Liver (tissue), 9 donors: ENCODE measurements around the gene GCLC. TPM values are rescaled to one million over a fixed set of nuclear protein-coding genes. Genes with fewer than 3 reads are reported as not detected.

Experiments
- DNase-seq: peaks from one replicate; pipeline ENCODE4 v3.0.0-alpha.2; 2017; ENCODE audit warnings: low spot score
- H3K27ac ChIP-seq, 2 donors: one replicate each; pipeline ENCODE4 v1.7.0; 2013; ENCODE audit warnings: inconsistent platforms in 2 of 2, low read length in 2 of 2, control low read depth in 1 of 2, low read depth in 1 of 2, mild to moderate bottlenecking in 1 of 2
- H3K27me3 ChIP-seq, 4 donors: one replicate each; pipeline versions ENCODE4 v1.6.1 to v1.7.0; 2013; ENCODE audit warnings: low read length in 3 of 4, inconsistent platforms in 1 of 4, mild to moderate bottlenecking in 1 of 4, moderate library complexity in 1 of 4; ENCODE audit not compliant: control insufficient read depth in 4 of 4, insufficient read depth in 4 of 4
- H3K36me3 ChIP-seq, 4 donors: one replicate each; pipeline versions ENCODE4 v1.6.1 to v1.7.0; 2013; ENCODE audit warnings: low read length in 3 of 4, mild to moderate bottlenecking in 3 of 4, low read depth in 1 of 4, moderate library complexity in 1 of 4; ENCODE audit not compliant: control insufficient read depth in 4 of 4, insufficient read depth in 3 of 4
- H3K4me1 ChIP-seq, 4 donors: one replicate each; pipeline versions ENCODE4 v1.6.1 to v1.7.0; 2013; ENCODE audit warnings: low read length in 3 of 4, mild to moderate bottlenecking in 3 of 4, moderate library complexity in 1 of 4; ENCODE audit not compliant: control insufficient read depth in 4 of 4, insufficient read depth in 4 of 4
- H3K4me3 ChIP-seq, 3 donors: one replicate each; pipeline versions ENCODE4 v1.6.1 to v1.7.0; 2013; ENCODE audit warnings: low read length in 3 of 3, control low read depth in 1 of 3, low read depth in 1 of 3, mild to moderate bottlenecking in 1 of 3
- H3K9ac ChIP-seq, 2 donors: one replicate each; pipeline ENCODE4 v1.7.0; 2013; ENCODE audit warnings: low read length in 2 of 2, mild to moderate bottlenecking in 2 of 2, moderate library complexity in 2 of 2, control low read depth in 1 of 2, low read depth in 1 of 2
- H3K9me3 ChIP-seq, 4 donors: one replicate each; pipeline versions ENCODE4 v1.6.1 to v1.7.0; 2013; ENCODE audit warnings: low read length in 3 of 4; ENCODE audit not compliant: control insufficient read depth in 4 of 4
- EGR1 ChIP-seq, 2 donors: IDR thresholded peaks; 2 replicates each; pipeline ENCODE4 v1.6.1; 2016 to 2018; ENCODE audit warnings: antibody characterized with exemption in 2 of 2, low read depth in 2 of 2
- FOXA1 ChIP-seq: IDR thresholded peaks from 2 replicates; pipeline ENCODE4 v1.6.1; 2016; ENCODE audit warnings: antibody characterized with exemption
- GABPA ChIP-seq, 2 donors: IDR thresholded peaks in 1 of 2; conservative IDR thresholded peaks in 1 of 2; 2 replicates each; pipeline ENCODE4 v1.6.1; 2016; ENCODE audit warnings: antibody characterized with exemption in 2 of 2, mild to moderate bottlenecking in 1 of 2, moderate library complexity in 1 of 2
- HNF4A ChIP-seq, 2 donors: conservative IDR thresholded peaks; 2 replicates each; pipeline ENCODE4 v1.6.1; 2016; ENCODE audit warnings: antibody characterized with exemption in 2 of 2, mild to moderate bottlenecking in 2 of 2
- HNF4G ChIP-seq: IDR thresholded peaks from 2 replicates; pipeline ENCODE4 v1.6.1; 2016; ENCODE audit warnings: antibody characterized with exemption
- JUND ChIP-seq, 2 donors: IDR thresholded peaks; 2 replicates each; pipeline ENCODE4 v1.6.1; 2016; ENCODE audit warnings: antibody characterized with exemption in 2 of 2
- NR2F2 ChIP-seq: IDR thresholded peaks from 2 replicates; pipeline ENCODE4 v1.6.1; 2016; ENCODE audit warnings: antibody characterized with exemption
- RAD21 ChIP-seq, 2 donors: IDR thresholded peaks; 2 replicates each; pipeline ENCODE4 v1.6.1; 2016; ENCODE audit warnings: antibody characterized with exemption in 2 of 2, mild to moderate bottlenecking in 2 of 2
- RXRA ChIP-seq, 2 donors: IDR thresholded peaks; 2 replicates each; pipeline ENCODE4 v1.6.1; 2017 to 2018; ENCODE audit warnings: antibody characterized with exemption in 2 of 2, mild to moderate bottlenecking in 1 of 2
- SP1 ChIP-seq: IDR thresholded peaks from 2 replicates; pipeline ENCODE4 v1.6.1; 2018; ENCODE audit warnings: antibody characterized with exemption, mild to moderate bottlenecking
- TAF1 ChIP-seq: conservative IDR thresholded peaks from 2 replicates; pipeline ENCODE4 v1.6.1; 2016; ENCODE audit warnings: antibody characterized with exemption, mild to moderate bottlenecking
- YY1 ChIP-seq: IDR thresholded peaks from 2 replicates; pipeline ENCODE4 v1.6.1; 2016; ENCODE audit warnings: antibody characterized with exemption, mild to moderate bottlenecking
- WGBS: extraction: QIAGEN DNeasy Blood & Tissue Kit; methylation state at CpG from one replicate; pipeline ENCODE4 v1.1.7; 2013; 5-methylcytosine and 5-hydroxymethylcytosine counted together
- polyA plus RNA-seq, 2 donors: library from polyadenylated mRNA; stranded (reverse) in 1 of 2; unstranded in 1 of 2; fragments of 200-250 nt in 1 of 2; fragments of >200 nt in 1 of 2; fragmentation: Nextera tagmentation in 1 of 2; extraction: Ambion mirVana in 1 of 2; gene quantifications; one replicate each; pipeline versions ENCODE4 v1.2.1 to v1.2.3, GENCODE V29; 2013 to 2015
- total RNA-seq, 2 donors: library from RNA; depleted of rRNA; stranded (reverse); fragments of >200 nt; gene quantifications; one replicate each; pipeline ENCODE4 v1.2.3, GENCODE V29; 2014
- TF ChIP-seq, protein P1 (sequence below): IDR thresholded peaks from 2 replicates; pipeline ENCODE4 v1.6.1; 2016; ENCODE audit warnings: antibody characterized with exemption
- TF ChIP-seq, protein P2 (sequence below): IDR thresholded peaks from 2 replicates; pipeline ENCODE4 v1.6.1; 2016; ENCODE audit warnings: antibody characterized with exemption
- TF ChIP-seq, protein P3 (sequence below): IDR thresholded peaks from 2 replicates; pipeline ENCODE4 v1.6.1; 2016; ENCODE audit warnings: antibody characterized with exemption, mild to moderate bottlenecking
- TF ChIP-seq, protein P4 (sequence below): IDR thresholded peaks from 2 replicates; pipeline ENCODE4 v1.6.1; 2016; ENCODE audit warnings: antibody characterized with exemption
- TF ChIP-seq, protein P5 (sequence below): fragments of 150-350 bp; IDR thresholded peaks from 2 replicates; pipeline ENCODE4 v1.5.1; 2017; ENCODE audit warnings: improper control_type of control experiment, low read depth, low read length; ENCODE audit not compliant: missing input control
- donor health status: healthy.
- donor health status: healthy.
- donor health status: healthy.
- donor health status: healthy.
- donor health status: healthy.

Gene GCLC
- total and polyA plus RNA-seq, 4 donors: 28.6 to 135 (median 79.8) TPM

DNA sequence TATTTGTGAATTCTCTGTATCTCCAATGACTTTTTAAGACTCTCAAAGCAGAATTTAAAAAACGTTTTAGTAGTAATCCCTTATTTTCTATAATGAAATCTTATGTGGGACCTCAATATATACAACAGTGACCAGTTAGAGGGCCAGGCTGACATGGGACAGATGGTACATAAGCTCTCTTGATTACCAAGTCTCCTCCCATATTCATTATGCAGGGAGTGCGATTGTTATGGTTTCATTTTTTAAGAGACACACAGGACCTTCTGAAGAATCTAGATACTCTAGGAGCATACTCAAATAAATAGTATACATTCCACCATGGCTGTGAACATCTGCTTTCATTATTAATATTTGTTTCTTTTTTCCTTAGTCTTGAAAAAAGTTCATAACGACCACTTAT lies 43.5 kb downstream of the GCLC start:
- TF ChIP-seq RXRA (IDR thresholded peaks at IDR 0.05) (no peak), YY1 (no peak), JUND (IDR thresholded peaks at IDR 0.05) (no peak), HNF4A (conservative IDR thresholded peaks at IDR 0.05) (no peak), TAF1 (no peak), FOXA1 (no peak), SP1 (no peak), GABPA (IDR thresholded peaks at IDR 0.05 in 1 of 2, conservative IDR thresholded peaks at IDR 0.05 in 1 of 2) (no peak), RAD21 (IDR thresholded peaks at IDR 0.05) (no peak)
- TF ChIP-seq, protein P1, sequence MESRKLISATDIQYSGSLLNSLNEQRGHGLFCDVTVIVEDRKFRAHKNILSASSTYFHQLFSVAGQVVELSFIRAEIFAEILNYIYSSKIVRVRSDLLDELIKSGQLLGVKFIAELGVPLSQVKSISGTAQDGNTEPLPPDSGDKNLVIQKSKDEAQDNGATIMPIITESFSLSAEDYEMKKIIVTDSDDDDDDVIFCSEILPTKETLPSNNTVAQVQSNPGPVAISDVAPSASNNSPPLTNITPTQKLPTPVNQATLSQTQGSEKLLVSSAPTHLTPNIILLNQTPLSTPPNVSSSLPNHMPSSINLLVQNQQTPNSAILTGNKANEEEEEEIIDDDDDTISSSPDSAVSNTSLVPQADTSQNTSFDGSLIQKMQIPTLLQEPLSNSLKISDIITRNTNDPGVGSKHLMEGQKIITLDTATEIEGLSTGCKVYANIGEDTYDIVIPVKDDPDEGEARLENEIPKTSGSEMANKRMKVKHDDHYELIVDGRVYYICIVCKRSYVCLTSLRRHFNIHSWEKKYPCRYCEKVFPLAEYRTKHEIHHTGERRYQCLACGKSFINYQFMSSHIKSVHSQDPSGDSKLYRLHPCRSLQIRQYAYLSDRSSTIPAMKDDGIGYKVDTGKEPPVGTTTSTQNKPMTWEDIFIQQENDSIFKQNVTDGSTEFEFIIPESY: no peak
- TF ChIP-seq, protein P2, sequence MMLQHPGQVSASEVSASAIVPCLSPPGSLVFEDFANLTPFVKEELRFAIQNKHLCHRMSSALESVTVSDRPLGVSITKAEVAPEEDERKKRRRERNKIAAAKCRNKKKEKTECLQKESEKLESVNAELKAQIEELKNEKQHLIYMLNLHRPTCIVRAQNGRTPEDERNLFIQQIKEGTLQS: no peak
- TF ChIP-seq, protein P3, sequence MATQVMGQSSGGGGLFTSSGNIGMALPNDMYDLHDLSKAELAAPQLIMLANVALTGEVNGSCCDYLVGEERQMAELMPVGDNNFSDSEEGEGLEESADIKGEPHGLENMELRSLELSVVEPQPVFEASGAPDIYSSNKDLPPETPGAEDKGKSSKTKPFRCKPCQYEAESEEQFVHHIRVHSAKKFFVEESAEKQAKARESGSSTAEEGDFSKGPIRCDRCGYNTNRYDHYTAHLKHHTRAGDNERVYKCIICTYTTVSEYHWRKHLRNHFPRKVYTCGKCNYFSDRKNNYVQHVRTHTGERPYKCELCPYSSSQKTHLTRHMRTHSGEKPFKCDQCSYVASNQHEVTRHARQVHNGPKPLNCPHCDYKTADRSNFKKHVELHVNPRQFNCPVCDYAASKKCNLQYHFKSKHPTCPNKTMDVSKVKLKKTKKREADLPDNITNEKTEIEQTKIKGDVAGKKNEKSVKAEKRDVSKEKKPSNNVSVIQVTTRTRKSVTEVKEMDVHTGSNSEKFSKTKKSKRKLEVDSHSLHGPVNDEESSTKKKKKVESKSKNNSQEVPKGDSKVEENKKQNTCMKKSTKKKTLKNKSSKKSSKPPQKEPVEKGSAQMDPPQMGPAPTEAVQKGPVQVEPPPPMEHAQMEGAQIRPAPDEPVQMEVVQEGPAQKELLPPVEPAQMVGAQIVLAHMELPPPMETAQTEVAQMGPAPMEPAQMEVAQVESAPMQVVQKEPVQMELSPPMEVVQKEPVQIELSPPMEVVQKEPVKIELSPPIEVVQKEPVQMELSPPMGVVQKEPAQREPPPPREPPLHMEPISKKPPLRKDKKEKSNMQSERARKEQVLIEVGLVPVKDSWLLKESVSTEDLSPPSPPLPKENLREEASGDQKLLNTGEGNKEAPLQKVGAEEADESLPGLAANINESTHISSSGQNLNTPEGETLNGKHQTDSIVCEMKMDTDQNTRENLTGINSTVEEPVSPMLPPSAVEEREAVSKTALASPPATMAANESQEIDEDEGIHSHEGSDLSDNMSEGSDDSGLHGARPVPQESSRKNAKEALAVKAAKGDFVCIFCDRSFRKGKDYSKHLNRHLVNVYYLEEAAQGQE: no peak
- H3K9me3 ChIP-seq: no peaks in the 10 kb centered on the region
- DNase-seq: no peak
- no peak overlapping the region for H3K27ac ChIP-seq
- H3K4me1 ChIP-seq: peaks cover 0 to 8% (median 4%) of the 10 kb centered on the region in 4 donors
- no peaks in the 10 kb centered on the region for H3K27me3 ChIP-seq
- H3K9ac ChIP-seq: no peak overlapping the region
- H3K36me3 ChIP-seq: peaks cover 11 to 68% (median 62%) of the 10 kb centered on the region in 4 donors
- H3K4me3 ChIP-seq: no peak overlapping the region
- WGBS: 74% methylated on average over 3 of the region's 3 CpGs

DNA sequence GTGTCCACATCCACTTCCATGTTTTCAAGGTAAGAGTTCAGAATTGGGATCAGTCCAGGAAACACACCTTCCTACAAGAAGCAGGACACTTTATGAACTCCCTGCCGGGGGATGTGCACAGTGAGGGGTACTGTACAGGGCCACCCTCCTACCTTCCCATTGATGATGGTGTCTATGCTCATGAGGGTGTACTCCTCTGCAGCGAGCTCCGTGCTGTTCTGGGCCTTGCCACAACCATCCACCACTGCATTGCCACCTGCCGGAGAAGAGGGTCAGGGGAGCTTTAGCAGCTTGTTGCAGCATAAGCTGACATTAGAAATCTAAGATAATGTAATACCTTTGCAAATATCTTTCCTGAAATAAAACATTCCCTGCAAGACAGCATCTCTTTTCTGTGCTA lies 44.8 kb downstream of the GCLC start:
- H3K27me3 ChIP-seq: no peaks in the 10 kb centered on the region
- DNase-seq: no peak
- WGBS: 95% methylated on average over 4 of the region's 4 CpGs
- H3K4me1 ChIP-seq: peaks cover 0 to 7% (median 1%) of the 10 kb centered on the region in 4 donors
- peaks cover 7 to 64% (median 49%) of the 10 kb centered on the region in 4 donors for H3K36me3 ChIP-seq
- H3K4me3 ChIP-seq: no peak overlapping the region
- no peak overlapping the region for H3K27ac ChIP-seq
- H3K9me3 ChIP-seq: no peaks in the 10 kb centered on the region
- no peak overlapping the region for H3K9ac ChIP-seq
- TF ChIP-seq EGR1 (IDR thresholded peaks at IDR 0.05; ENCODE audit: low read depth in 2 of 2): no peak
- no peak for TF ChIP-seq YY1
- no peak for TF ChIP-seq SP1
- no peak for TF ChIP-seq HNF4G
- no peak for TF ChIP-seq RAD21 (IDR thresholded peaks at IDR 0.05)
- TF ChIP-seq, protein P4, sequence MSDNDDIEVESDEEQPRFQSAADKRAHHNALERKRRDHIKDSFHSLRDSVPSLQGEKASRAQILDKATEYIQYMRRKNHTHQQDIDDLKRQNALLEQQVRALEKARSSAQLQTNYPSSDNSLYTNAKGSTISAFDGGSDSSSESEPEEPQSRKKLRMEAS: no peak
- no peak for TF ChIP-seq HNF4A (conservative IDR thresholded peaks at IDR 0.05)
- no peak for TF ChIP-seq JUND (IDR thresholded peaks at IDR 0.05)
- no peak for TF ChIP-seq NR2F2
- TF ChIP-seq GABPA (IDR thresholded peaks at IDR 0.05 in 1 of 2, conservative IDR thresholded peaks at IDR 0.05 in 1 of 2): no peak
- TF ChIP-seq, protein P5, sequence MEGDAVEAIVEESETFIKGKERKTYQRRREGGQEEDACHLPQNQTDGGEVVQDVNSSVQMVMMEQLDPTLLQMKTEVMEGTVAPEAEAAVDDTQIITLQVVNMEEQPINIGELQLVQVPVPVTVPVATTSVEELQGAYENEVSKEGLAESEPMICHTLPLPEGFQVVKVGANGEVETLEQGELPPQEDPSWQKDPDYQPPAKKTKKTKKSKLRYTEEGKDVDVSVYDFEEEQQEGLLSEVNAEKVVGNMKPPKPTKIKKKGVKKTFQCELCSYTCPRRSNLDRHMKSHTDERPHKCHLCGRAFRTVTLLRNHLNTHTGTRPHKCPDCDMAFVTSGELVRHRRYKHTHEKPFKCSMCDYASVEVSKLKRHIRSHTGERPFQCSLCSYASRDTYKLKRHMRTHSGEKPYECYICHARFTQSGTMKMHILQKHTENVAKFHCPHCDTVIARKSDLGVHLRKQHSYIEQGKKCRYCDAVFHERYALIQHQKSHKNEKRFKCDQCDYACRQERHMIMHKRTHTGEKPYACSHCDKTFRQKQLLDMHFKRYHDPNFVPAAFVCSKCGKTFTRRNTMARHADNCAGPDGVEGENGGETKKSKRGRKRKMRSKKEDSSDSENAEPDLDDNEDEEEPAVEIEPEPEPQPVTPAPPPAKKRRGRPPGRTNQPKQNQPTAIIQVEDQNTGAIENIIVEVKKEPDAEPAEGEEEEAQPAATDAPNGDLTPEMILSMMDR: no peak
- TF ChIP-seq, protein P2: no peak
- TF ChIP-seq, protein P1: no peak
- TF ChIP-seq FOXA1: no peak
- no peak for TF ChIP-seq RXRA (IDR thresholded peaks at IDR 0.05)
- no peak for TF ChIP-seq TAF1
